Activated CD8-positive, alpha-beta memory T cell treated with anti-CD3 and anti-CD28 coated beads, Interleukin-2, amount 50 U/mL, for 48 hours (primary cell): Measurements from ENCODE around the gene CDC25B.
"Not testable (repeated sequence)": the region's sequence is repeated elsewhere in the genome, so short reads cannot be mapped to it uniquely, and the experiment has no call there.

Experiments used
- DNase-seq: peaks from one replicate; pipeline ENCODE4 v3.0.0-alpha.2; 2020

CDC25B gene

GRCh38 chr20:3842348-3842930, 46.3 kb downstream of the CDC25B start:
- DNase-seq, result no peak

GRCh38 chr20:3843490-3843889, 47.4 kb downstream of the CDC25B start:
- no peak for DNase-seq

GRCh38 chr20:3843990-3844619, 48.0 kb downstream of the CDC25B start:
- not testable (repeated sequence) for DNase-seq

- no peak for DNase-seq
Measured at GRCh38 chr20:3846378-3846739, 50.2 kb downstream of the CDC25B start.

- peak; percentile 93 for DNase-seq
Measured at GRCh38 chr20:3846740-3847428, 50.8 kb downstream of the CDC25B start, which contains the start of gene MAVS. MAVS (plus strand) TSS chr20:3846834; CDS start chr20:3854625, 7,791 bp downstream.

- no peak for DNase-seq
Measured at GRCh38 chr20:3847429-3847940, 51.4 kb downstream of the CDC25B start.

GRCh38 chr20:3848565-3848964, 52.5 kb downstream of the CDC25B start:
- no peak for DNase-seq

GRCh38 chr20:3854462-3854871, 58.4 kb downstream of the CDC25B start:
- DNase-seq, result no peak
